GM18519 (cell line): ENCODE data around the gene GK.
"Not testable (repeated sequence)": the region's sequence is repeated elsewhere in the genome, so short reads cannot be mapped to it uniquely, and the experiment has no call there.

Experiments
- ATAC-seq: cut with Tn5 transposase; IDR thresholded peaks from one replicate; pipeline ENCODE4 v1.9.1; 2021; ENCODE audit warnings: mild to moderate bottlenecking, moderate library complexity; ENCODE audit not compliant: unreplicated experiment, low FRiP score

The GK gene

GRCh38 chrX:30652527-30653414, 452 bp upstream of the GK start:
- ATAC-seq, result peak; percentile 84

- ATAC-seq, result not testable (repeated sequence)
Measured at GRCh38 chrX:30654386-30654785, 1.2 kb downstream of the GK start.

GRCh38 chrX:30654989-30655607, 1.9 kb downstream of the GK start:
- no peak for ATAC-seq

GRCh38 chrX:30655991-30656390, 2.8 kb downstream of the GK start:
- no peak for ATAC-seq

GRCh38 chrX:30657196-30658161, 4.3 kb downstream of the GK start:
- ATAC-seq, result no peak

- ATAC-seq, result no peak
Measured at GRCh38 chrX:30659421-30659820, 6.2 kb downstream of the GK start.

- no peak for ATAC-seq
Measured at GRCh38 chrX:30661228-30661627, 8.0 kb downstream of the GK start.

- no peak for ATAC-seq
Measured at GRCh38 chrX:30663322-30663721, 10.1 kb downstream of the GK start.

- ATAC-seq, result no peak
Measured at GRCh38 chrX:30665471-30665870, 12.2 kb downstream of the GK start.

GRCh38 chrX:30666094-30666493, 12.9 kb downstream of the GK start:
- no peak for ATAC-seq

GRCh38 chrX:30668581-30668980, 15.4 kb downstream of the GK start:
- no peak for ATAC-seq

GRCh38 chrX:30671189-30671588, 18.0 kb downstream of the GK start:
- ATAC-seq, result not testable (repeated sequence)

GRCh38 chrX:30673127-30673796, 20.0 kb downstream of the GK start:
- ATAC-seq, result no peak

- no peak for ATAC-seq
Measured at GRCh38 chrX:30673884-30674598, 20.8 kb downstream of the GK start.

- ATAC-seq, result no peak
Measured at GRCh38 chrX:30674799-30675198, 21.6 kb downstream of the GK start.

- no peak for ATAC-seq
Measured at GRCh38 chrX:30679369-30679768, 26.1 kb downstream of the GK start.

GRCh38 chrX:30680618-30681017, 27.4 kb downstream of the GK start:
- ATAC-seq, result no peak

- ATAC-seq, result no peak
Measured at GRCh38 chrX:30688641-30689040, 35.4 kb downstream of the GK start.

- no peak for ATAC-seq
Measured at GRCh38 chrX:30689116-30689515, 35.9 kb downstream of the GK start.

GRCh38 chrX:30690330-30690729, 37.1 kb downstream of the GK start:
- ATAC-seq, result no peak
